K562 (cell line): ENCODE results near the gene DKC1. TPM values are rescaled to one million over a fixed set of nuclear protein-coding genes. Genes with fewer than 3 reads are reported as not detected.
A peak's percentile ranks its signal among the peaks of the same experiment; 100 is the strongest.

Source experiments
- CAMTA2 ChIP-seq: fragments of 250-450 bp; sonication (Bioruptor Pico); conservative IDR thresholded peaks from 2 replicates; pipeline ENCODE4 v1.5.1; 2022
- E2F3 ChIP-seq: fragments of 250-450 bp; sonication (Bioruptor Pico); IDR thresholded peaks from 2 replicates; pipeline ENCODE4 v1.4.0; 2020; ENCODE audit warnings: mild to moderate bottlenecking
- HNRNPUL1 ChIP-seq: fragments of 200-400 bp; formaldehyde crosslinking; IDR thresholded peaks from 2 replicates; pipeline ENCODE4 v1.6.1; 2017; ENCODE audit warnings: low read length
- JUN ChIP-seq, 2 experiments: sonication (generic) in 1 of 2; formaldehyde crosslinking in 1 of 2; IDR thresholded peaks; 2 replicates each; pipeline versions ENCODE4 v1.6.1 to v1.8.0; 2012 to 2022; ENCODE audit warnings: borderline replicate concordance in 2 of 2, mild to moderate bottlenecking in 2 of 2, improper control_type of control experiment in 1 of 2, low read depth in 1 of 2, low read length in 1 of 2, missing genetic modification reagents in 1 of 2
- LEF1 ChIP-seq: fragments of 450-650 bp; IDR thresholded peaks from 2 replicates; pipeline ENCODE4 v1.6.1; 2016; ENCODE audit warnings: mild to moderate bottlenecking
- MAFG ChIP-seq: fragments of 450-650 bp; conservative IDR thresholded peaks from 2 replicates; pipeline ENCODE4 v1.6.1; 2016; ENCODE audit warnings: missing genetic modification characterization, missing compliant biosample characterization
- NCOR1 ChIP-seq: fragments of 450-650 bp; IDR thresholded peaks from 2 replicates; pipeline ENCODE4 v1.6.1; 2016; ENCODE audit warnings: mild to moderate bottlenecking, moderate library complexity
- NKRF ChIP-seq: fragments of 450-650 bp; IDR thresholded peaks from 2 replicates; pipeline ENCODE4 v1.6.1; 2016; ENCODE audit warnings: borderline replicate concordance
- PCBP2 ChIP-seq: fragments of 200-400 bp; formaldehyde crosslinking; IDR thresholded peaks from 2 replicates; pipeline ENCODE4 v1.6.1; 2018; ENCODE audit warnings: low read length, low read depth, mild to moderate bottlenecking, moderate library complexity; ENCODE audit not compliant: poor library complexity, severe bottlenecking
- SUPT5H ChIP-seq: fragments of 450-650 bp; IDR thresholded peaks from 2 replicates; pipeline ENCODE4 v1.6.1; 2016
- ZNF224 ChIP-seq: sonication (generic); formaldehyde crosslinking; IDR thresholded peaks from 2 replicates; pipeline ENCODE4 v1.8.0; 2022; ENCODE audit warnings: mild to moderate bottlenecking, missing genetic modification reagents
- ZNF232 ChIP-seq: sonication (generic); formaldehyde crosslinking; IDR thresholded peaks from 2 replicates; pipeline ENCODE4 v1.8.0; 2022; ENCODE audit warnings: mild to moderate bottlenecking, missing genetic modification reagents
- ZNF695 ChIP-seq: fragments of 450-650 bp; formaldehyde crosslinking; IDR thresholded peaks from 2 replicates; pipeline ENCODE4 v1.4.0; 2020; ENCODE audit warnings: mild to moderate bottlenecking, moderate library complexity
- ZNF785 ChIP-seq: fragments of 250-450 bp; sonication (Bioruptor Pico); IDR thresholded peaks from 2 replicates; pipeline ENCODE4 v1.4.0; 2020; ENCODE audit warnings: mild to moderate bottlenecking
- polyA plus RNA-seq, 8 experiments: library from polyadenylated mRNA; depleted of rRNA in 4 of 8; stranded (reverse) in 5 of 8; unstranded in 3 of 8; fragments of >200 nt; fragmentation: Nextera tagmentation in 2 of 8; fragmentation: Illumina TruSeq in 1 of 8; extraction: Ambion mirVana in 2 of 8; extraction: Trizol in 1 of 8; gene quantifications; 2 replicates each; pipeline versions ENCODE4 v1.2.1 to v1.2.3, GENCODE V29; 2011 to 2014; ENCODE audit warnings: inconsistent platforms in 1 of 8, missing spikeins in 1 of 8
- total RNA-seq, 7 experiments: library from RNA; depleted of rRNA in 6 of 7; stranded (reverse); fragments of >200 nt in 6 of 7; fragmentation: Illumina TruSeq in 2 of 7; extraction: Trizol in 2 of 7; gene quantifications; 2 replicates each; pipeline versions ENCODE4 v1.2.1 to v1.2.3, GENCODE V29; 2011 to 2021; ENCODE audit warnings: low replicate concordance in 1 of 7
- TF ChIP-seq, protein P1 (sequence below), 2 experiments: fragments of 450-650 bp; formaldehyde crosslinking in 1 of 2; IDR thresholded peaks; 2 replicates each; pipeline versions ENCODE4 v1.4.0 to v1.6.1; 2014 to 2020; ENCODE audit warnings: mild to moderate bottlenecking in 2 of 2, borderline replicate concordance in 1 of 2, low read depth in 1 of 2
- TF ChIP-seq, protein P2 (sequence below): sonication (generic); formaldehyde crosslinking; IDR thresholded peaks from 2 replicates; pipeline ENCODE4 v1.8.0; 2022; ENCODE audit warnings: missing genetic modification reagents, mild to moderate bottlenecking, moderate library complexity, borderline replicate concordance

DKC1 gene
- total and polyA plus RNA-seq, 9 of the 15 experiments (the other 6 are each of a cell fraction or from before 2014, with no cell fraction given), result 205 to 313 (median 219) TPM

- TF ChIP-seq, protein P1, sequence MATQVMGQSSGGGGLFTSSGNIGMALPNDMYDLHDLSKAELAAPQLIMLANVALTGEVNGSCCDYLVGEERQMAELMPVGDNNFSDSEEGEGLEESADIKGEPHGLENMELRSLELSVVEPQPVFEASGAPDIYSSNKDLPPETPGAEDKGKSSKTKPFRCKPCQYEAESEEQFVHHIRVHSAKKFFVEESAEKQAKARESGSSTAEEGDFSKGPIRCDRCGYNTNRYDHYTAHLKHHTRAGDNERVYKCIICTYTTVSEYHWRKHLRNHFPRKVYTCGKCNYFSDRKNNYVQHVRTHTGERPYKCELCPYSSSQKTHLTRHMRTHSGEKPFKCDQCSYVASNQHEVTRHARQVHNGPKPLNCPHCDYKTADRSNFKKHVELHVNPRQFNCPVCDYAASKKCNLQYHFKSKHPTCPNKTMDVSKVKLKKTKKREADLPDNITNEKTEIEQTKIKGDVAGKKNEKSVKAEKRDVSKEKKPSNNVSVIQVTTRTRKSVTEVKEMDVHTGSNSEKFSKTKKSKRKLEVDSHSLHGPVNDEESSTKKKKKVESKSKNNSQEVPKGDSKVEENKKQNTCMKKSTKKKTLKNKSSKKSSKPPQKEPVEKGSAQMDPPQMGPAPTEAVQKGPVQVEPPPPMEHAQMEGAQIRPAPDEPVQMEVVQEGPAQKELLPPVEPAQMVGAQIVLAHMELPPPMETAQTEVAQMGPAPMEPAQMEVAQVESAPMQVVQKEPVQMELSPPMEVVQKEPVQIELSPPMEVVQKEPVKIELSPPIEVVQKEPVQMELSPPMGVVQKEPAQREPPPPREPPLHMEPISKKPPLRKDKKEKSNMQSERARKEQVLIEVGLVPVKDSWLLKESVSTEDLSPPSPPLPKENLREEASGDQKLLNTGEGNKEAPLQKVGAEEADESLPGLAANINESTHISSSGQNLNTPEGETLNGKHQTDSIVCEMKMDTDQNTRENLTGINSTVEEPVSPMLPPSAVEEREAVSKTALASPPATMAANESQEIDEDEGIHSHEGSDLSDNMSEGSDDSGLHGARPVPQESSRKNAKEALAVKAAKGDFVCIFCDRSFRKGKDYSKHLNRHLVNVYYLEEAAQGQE (IDR thresholded peaks at IDR 0.05; ENCODE audit: borderline replicate concordance), result peak; percentile 10; the same call in 1 of the 2 replicates
- TF ChIP-seq, protein P1 (CRISPR knock-in tag; IDR thresholded peaks at IDR 0.05; ENCODE audit: low read depth), result no peak
- TF ChIP-seq, protein P2, sequence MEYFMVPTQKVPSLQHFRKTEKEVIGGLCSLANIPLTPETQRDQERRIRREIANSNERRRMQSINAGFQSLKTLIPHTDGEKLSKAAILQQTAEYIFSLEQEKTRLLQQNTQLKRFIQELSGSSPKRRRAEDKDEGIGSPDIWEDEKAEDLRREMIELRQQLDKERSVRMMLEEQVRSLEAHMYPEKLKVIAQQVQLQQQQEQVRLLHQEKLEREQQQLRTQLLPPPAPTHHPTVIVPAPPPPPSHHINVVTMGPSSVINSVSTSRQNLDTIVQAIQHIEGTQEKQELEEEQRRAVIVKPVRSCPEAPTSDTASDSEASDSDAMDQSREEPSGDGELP (CRISPR knock-in tag), result peak; percentile 46; the same call in 1 of the 2 replicates
- TF ChIP-seq NCOR1 (peak; percentile 59; the same call in 1 of the 2 replicates), CAMTA2 (CRISPR knock-in tag) (no peak), LEF1 (no peak), ZNF224 (CRISPR knock-in tag) (no peak), JUN (IDR thresholded peaks at IDR 0.05; ENCODE audit: borderline replicate concordance, low read depth, low read length) (no peak), JUN (CRISPR knock-in tag; IDR thresholded peaks at IDR 0.05; ENCODE audit: borderline replicate concordance) (no peak), SUPT5H (peak; percentile 49; the same call in 1 of the 2 replicates), E2F3 (CRISPR knock-in tag) (no peak), HNRNPUL1 (no peak), NKRF (no peak), ZNF695 (no peak), ZNF785 (CRISPR knock-in tag) (no peak), PCBP2 (no peak), ZNF232 (CRISPR knock-in tag) (no peak), MAFG (tag) (peak; percentile 49)
These were observed 21.7 kb downstream of the DKC1 start (continued) for GRCh38 chrX:154784149-154784995.
